HepG2 (cell line): ENCODE data around the gene TH. TPM values are rescaled to one million over a fixed set of nuclear protein-coding genes. Genes with fewer than 3 reads are reported as not detected.

Source experiments
- ATAC-seq: fragments of 200-7000 bp; cut with Tn5 transposase; 3 replicates; pipeline ENCODE4 v1.9.1; 2020; ENCODE audit warnings: mild to moderate bottlenecking, moderate library complexity
- BruUV-seq: library from RNA; stranded (reverse); fragments of 400-500 nt; replicated peaks from 2 replicates; lab custom pipeline; 2021; lab: Mats Ljungman, UMichigan
- CTCF ChIA-PET: fragments of 300-600 bp; formaldehyde crosslinking; extraction: SDS; loops from one replicate; lab custom pipeline; 2021; ENCODE audit warnings: low total read pairs, inconsistent platforms, low intra/inter-chr PET ratio; lab: Yijun Ruan, JAX
- POLR2A ChIA-PET: fragments of 350-600 bp; sonication (Branson Sonifier 250); formaldehyde crosslinking; loops from one replicate; lab custom pipeline; 2020; ENCODE audit warnings: antibody characterized with exemption, inconsistent platforms; lab: Yijun Ruan, JAX
- DNase-seq: peaks from one replicate; pipeline ENCODE4 v3.0.0-alpha.2; 2015; ENCODE audit warnings: low spot score
- FAIRE-seq: peaks from 3 replicates; lab custom pipeline; 2011; peaks lifted over from hg19 to GRCh38; lab: Jason Lieb, UNC
- H2AFZ ChIP-seq: one replicate; pipeline ENCODE4 v1.6.1; 2011; ENCODE audit warnings: low read length, inconsistent platforms
- H3K27ac ChIP-seq: fragments of 300-600 bp; 3 replicates; pipeline ENCODE4 v1.8.0; 2011; ENCODE audit warnings: mixed run types, mild to moderate bottlenecking, mixed read lengths, low read length, inconsistent platforms; ENCODE audit not compliant: insufficient read depth; ENCODE audit errors: extremely low read length
- H3K27me3 ChIP-seq, 2 experiments: fragments of 200-600 bp in 1 of 2; 2 replicates in 1 of 2; 3 replicates in 1 of 2; pipeline versions ENCODE4 v1.6.0 to v1.8.0; 2011; ENCODE audit warnings: low read length in 2 of 2, mild to moderate bottlenecking in 2 of 2, moderate library complexity in 2 of 2, inconsistent platforms in 1 of 2; ENCODE audit not compliant: insufficient read depth in 2 of 2, control insufficient read depth in 1 of 2
- H3K36me3 ChIP-seq, 2 experiments: fragments of 200-600 bp in 1 of 2; replicated peaks in 1 of 2; 2 replicates in 1 of 2; 3 replicates in 1 of 2; pipeline versions ENCODE4 v1.5.1 to v1.8.0; 2011; ENCODE audit warnings: low read length in 2 of 2, inconsistent platforms in 1 of 2; ENCODE audit not compliant: insufficient read depth in 2 of 2, control insufficient read depth in 1 of 2
- H3K4me1 ChIP-seq: 2 replicates; pipeline ENCODE4 v1.5.1; 2012; ENCODE audit warnings: low read length, inconsistent platforms; ENCODE audit not compliant: insufficient read depth
- H3K4me2 ChIP-seq: 2 replicates; pipeline ENCODE4 v1.6.0; 2011; ENCODE audit warnings: low read depth, low read length, inconsistent platforms
- H3K4me3 ChIP-seq, 3 experiments: fragments of 200-600 bp in 1 of 3; sonication (generic), shearing (Covaris generic) in 1 of 3; replicated peaks in 1 of 3; 2 replicates each; pipeline ENCODE4 v1.5.1; 2011 to 2016; ENCODE audit warnings: low read length in 3 of 3, inconsistent platforms in 2 of 3, low read depth in 2 of 3, mild to moderate bottlenecking in 2 of 3, control low read depth in 1 of 3, mixed read lengths in 1 of 3; ENCODE audit not compliant: insufficient read depth in 1 of 3
- H3K79me2 ChIP-seq: one replicate; pipeline ENCODE4 v1.6.1; 2011; ENCODE audit warnings: low read length, inconsistent platforms; ENCODE audit not compliant: insufficient read depth
- H3K9ac ChIP-seq: 2 replicates; pipeline ENCODE4 v1.6.0; 2011; ENCODE audit warnings: mild to moderate bottlenecking, low read depth, low read length, inconsistent platforms; ENCODE audit not compliant: insufficient read depth
- H3K9me3 ChIP-seq: 2 replicates; pipeline ENCODE4 v1.5.1; 2012; ENCODE audit warnings: mild to moderate bottlenecking, low read length
- H4K20me1 ChIP-seq: 2 replicates; pipeline ENCODE4 v1.6.0; 2011; ENCODE audit warnings: inconsistent platforms, mild to moderate bottlenecking, low read length, moderate library complexity; ENCODE audit not compliant: insufficient read depth
- HNRNPL ChIP-seq: fragments of 200-400 bp; formaldehyde crosslinking; IDR thresholded peaks from 2 replicates; pipeline ENCODE4 v1.6.1; 2017; ENCODE audit warnings: mild to moderate bottlenecking, low read depth, low read length
- HNRNPUL1 ChIP-seq: fragments of 200-400 bp; formaldehyde crosslinking; IDR thresholded peaks from 2 replicates; pipeline ENCODE4 v1.6.1; 2017; ENCODE audit warnings: low read depth, mild to moderate bottlenecking, low read length, moderate library complexity
- MAX ChIP-seq: IDR thresholded peaks from 2 replicates; pipeline ENCODE4 v1.6.1; 2012; ENCODE audit warnings: inconsistent platforms
- TFDP1 ChIP-seq: IDR thresholded peaks from 2 replicates; pipeline ENCODE4 v1.6.1; 2016; ENCODE audit warnings: missing compliant biosample characterization, missing genetic modification reagents, borderline replicate concordance
- ZBTB33 ChIP-seq: sonication (generic); formaldehyde crosslinking; IDR thresholded peaks from 2 replicates; pipeline ENCODE4 v1.4.0; 2020; ENCODE audit warnings: missing genetic modification reagents
- ZBTB38 ChIP-seq: sonication (generic); formaldehyde crosslinking; IDR thresholded peaks from 2 replicates; pipeline ENCODE4 v1.5.1; 2020; ENCODE audit warnings: mild to moderate bottlenecking, missing genetic modification reagents
- ZNF234 ChIP-seq: sonication (generic); formaldehyde crosslinking; conservative IDR thresholded peaks from 2 replicates; pipeline ENCODE4 v1.5.1; 2020; ENCODE audit warnings: mild to moderate bottlenecking, missing genetic modification reagents
- ZNF569 ChIP-seq: sonication (generic); formaldehyde crosslinking; IDR thresholded peaks from 2 replicates; pipeline ENCODE4 v1.5.0; 2020; ENCODE audit warnings: mild to moderate bottlenecking, missing genetic modification reagents, moderate library complexity, borderline replicate concordance
- ZNF687 ChIP-seq: sonication (generic); formaldehyde crosslinking; IDR thresholded peaks from 2 replicates; pipeline ENCODE4 v1.5.1; 2020; ENCODE audit warnings: mild to moderate bottlenecking, missing genetic modification reagents, moderate library complexity
- ZNF780A ChIP-seq: sonication (generic); formaldehyde crosslinking; IDR thresholded peaks from 2 replicates; pipeline ENCODE4 v1.8.0; 2022; ENCODE audit warnings: mild to moderate bottlenecking, missing genetic modification reagents, moderate library complexity
- ZSCAN21 ChIP-seq: sonication (generic); formaldehyde crosslinking; IDR thresholded peaks from 2 replicates; pipeline ENCODE4 v1.8.0; 2022; ENCODE audit warnings: mild to moderate bottlenecking, missing genetic modification reagents, moderate library complexity, borderline replicate concordance
- WGBS: methylation state at CpG from one replicate; pipeline ENCODE4 v1.1.6; 2017; ENCODE audit warnings: low lambda C conversion rate; 5-methylcytosine and 5-hydroxymethylcytosine counted together
- in situ Hi-C: cut with HindIII; loops from 2 replicates; pipeline ENCODE4 v1.10.0; 2017; ENCODE audit warnings: low pct_unique_long_range_greater_than_20kb; ENCODE audit not compliant: extremely low pct_ligation_motif_present
- intact Hi-C: fragments of 100-400 bp; cut with micrococcal nuclease; formaldehyde crosslinking; loops from one replicate; pipeline ENCODE4 v1.10.0; 2022; ENCODE audit not compliant: unreplicated experiment
- polyA plus RNA-seq, 8 experiments: library from polyadenylated mRNA; depleted of rRNA in 3 of 8; stranded (reverse) in 7 of 8; unstranded in 1 of 8; fragments of >200 nt; fragmentation: Illumina TruSeq in 4 of 8; extraction: Trizol in 4 of 8; gene quantifications; 2 replicates each; pipeline versions ENCODE4 v1.2.1 to v1.2.3, GENCODE V29; 2011 to 2016; ENCODE audit warnings: low read depth in 4 of 8, missing spikeins in 1 of 8, mixed read lengths in 1 of 8; ENCODE audit not compliant: insufficient read depth in 1 of 8
- total RNA-seq, 5 experiments: library from RNA; depleted of rRNA; stranded (reverse); fragments of >200 nt; fragmentation: Illumina TruSeq; extraction: Trizol; gene quantifications; 2 replicates each; pipeline ENCODE4 v1.2.3, GENCODE V29; 2016; ENCODE audit warnings: low read depth in 1 of 5

Gene TH
- total and polyA plus RNA-seq, 2 of the 13 experiments (the other 11 are each of a cell fraction or from before 2014, with no cell fraction given) = 0.36 TPM; not detected in 1

GRCh38 chr11:2198621-2199365, 27.2 kb upstream of the TH start:
- no TSS peak for BruUV-seq
- POLR2A ChIA-PET = interaction anchor here (1.5 to 3.4 kb wide), 2 partner anchors 12 to 14 kb away, joined by 3 to 19 read pairs; no protein-coding TSS in a partner anchor
- H3K4me1 ChIP-seq = peaks cover 53% of the 10 kb centered on the region
- peaks cover 1 to 3% of the 10 kb centered on the region in 2 experiments; a peak in 3 of 5 replicates for H3K27me3 ChIP-seq
- H3K79me2 ChIP-seq = no peaks in the 10 kb centered on the region
- in situ Hi-C loops = loop anchor here (5.0 to 10.0 kb wide), 2 partner anchors 99 to 326 kb away; no protein-coding TSS in a partner anchor
- no peaks in the 10 kb centered on the region for H3K9me3 ChIP-seq
- 93% methylated on average over 9 of the region's 21 CpGs for WGBS
- peak; percentile 71 for TF ChIP-seq ZBTB38 (CRISPR knock-in tag)
- 0 out of 2 replicates have a peak, but pooled peaks have one; percentile 35 for TF ChIP-seq HNRNPL
- no peak for TF ChIP-seq ZSCAN21 (CRISPR knock-in tag)
- TF ChIP-seq ZNF234 (CRISPR knock-in tag) = no peak
- TF ChIP-seq TFDP1 (CRISPR knock-in tag) = no peak
- 0 out of 2 replicates have a peak, but pooled peaks have one; percentile 41 for TF ChIP-seq ZBTB33
- no peak for TF ChIP-seq ZNF780A
- TF ChIP-seq ZNF687 (CRISPR knock-in tag) = peak; percentile 65
- no peak for TF ChIP-seq ZNF569 (CRISPR knock-in tag)
- no peak for TF ChIP-seq HNRNPUL1
- TF ChIP-seq MAX = peak; percentile 33; the same call in 1 of the 2 replicates
- TF ChIP-seq, all 625 proteins: peak for 5
- ATAC-seq = no peak
- Histone ChIP-seq H3K27ac (no peak overlapping the region), H3K4me3 (no peak overlapping the region), H3K4me2 (no peak overlapping the region), H3K36me3 (no peaks in the 10 kb centered on the region), H2AFZ (no peak overlapping the region), H4K20me1 (no peaks in the 10 kb centered on the region), H3K9ac (no peak overlapping the region)
- FAIRE-seq = no peak
- CTCF ChIA-PET = interaction anchor here (1.4 to 3.9 kb wide), 3 partner anchors 17 to 101 kb away, joined by 3 to 72 read pairs (median 11); no protein-coding TSS in a partner anchor
- intact Hi-C loops = loop anchor here (5.0 kb wide), 1 partner anchor 224 kb away; no protein-coding TSS in a partner anchor
- no peak for DNase-seq
